HCEC 1CT (cell line): ENCODE data around the gene LY6G5C.
A peak's percentile ranks its signal among the peaks of the same experiment; 100 is the strongest.
"Not testable (repeated sequence)": the region's sequence is repeated elsewhere in the genome, so short reads cannot be mapped to it uniquely, and the experiment has no call there.

Experiments used
- DNase-seq: peaks from one replicate; pipeline ENCODE4 v3.0.0-alpha.2; 2017

The LY6G5C gene

GRCh38 chr6:31715022-31715958 lies 34.4 kb upstream of the LY6G5C start, which contains the start of gene LY6G6D:
Gene LY6G6D (plus strand): TSS chr6:31715348. CDS start chr6:31715356, 8 bp downstream.
- DNase-seq = no peak

GRCh38 chr6:31713991-31714684 lies 33.3 kb upstream of the LY6G5C start:
- no peak for DNase-seq

GRCh38 chr6:31713465-31713864 lies 32.6 kb upstream of the LY6G5C start:
- no peak for DNase-seq

GRCh38 chr6:31712296-31712695 lies 31.4 kb upstream of the LY6G5C start:
- DNase-seq = no peak

GRCh38 chr6:31711233-31711632 lies 30.4 kb upstream of the LY6G5C start:
- DNase-seq = no peak

GRCh38 chr6:31710523-31711219 lies 29.8 kb upstream of the LY6G5C start:
- DNase-seq = no peak

- not testable (repeated sequence) for DNase-seq
These were observed 28.3 kb upstream of the LY6G5C start for GRCh38 chr6:31709157-31709556.

GRCh38 chr6:31708224-31708623 lies 27.4 kb upstream of the LY6G5C start:
- no peak for DNase-seq

- no peak for DNase-seq
These were observed 26.8 kb upstream of the LY6G5C start for GRCh38 chr6:31707701-31708100.

GRCh38 chr6:31706599-31706998 lies 25.7 kb upstream of the LY6G5C start, which contains the start of gene LY6G6F:
Gene LY6G6F (plus strand): TSS chr6:31706866. CDS start chr6:31706907, 41 bp downstream.
- no peak for DNase-seq

- no peak for DNase-seq
These were observed 25.1 kb upstream of the LY6G5C start for GRCh38 chr6:31705931-31706330.

- peak; percentile 98 for DNase-seq
These were observed 22.2 kb upstream of the LY6G5C start, which contains the start of gene ABHD16A for GRCh38 chr6:31702819-31703716. Gene ABHD16A (minus strand): TSS chr6:31703324. CDS start chr6:31703281, 43 bp downstream.

- DNase-seq = no peak
These were observed 21.5 kb upstream of the LY6G5C start for GRCh38 chr6:31702405-31702818.

- DNase-seq = no peak
These were observed 21.0 kb upstream of the LY6G5C start for GRCh38 chr6:31701666-31702404.

- DNase-seq = no peak
These were observed 20.0 kb upstream of the LY6G5C start for GRCh38 chr6:31700740-31701401.

GRCh38 chr6:31697555-31697954 lies 16.7 kb upstream of the LY6G5C start:
- no peak for DNase-seq

GRCh38 chr6:31693535-31693934 lies 12.7 kb upstream of the LY6G5C start:
- DNase-seq = no peak

- DNase-seq = no peak
These were observed 12.0 kb upstream of the LY6G5C start for GRCh38 chr6:31692886-31693285.

- DNase-seq = no peak
These were observed 11.5 kb upstream of the LY6G5C start for GRCh38 chr6:31692353-31692752.

- no peak for DNase-seq
These were observed 10.8 kb upstream of the LY6G5C start for GRCh38 chr6:31691564-31692108.
